GM19193 (cell line): ENCODE data around the gene DNER.

Experiments used
- POLR2A ChIP-seq: IDR thresholded peaks from 4 replicates; pipeline ENCODE4 v1.6.1; 2011; ENCODE audit not compliant: insufficient read depth, insufficient read length; ENCODE audit errors: extremely low read depth

The DNER gene

DNA sequence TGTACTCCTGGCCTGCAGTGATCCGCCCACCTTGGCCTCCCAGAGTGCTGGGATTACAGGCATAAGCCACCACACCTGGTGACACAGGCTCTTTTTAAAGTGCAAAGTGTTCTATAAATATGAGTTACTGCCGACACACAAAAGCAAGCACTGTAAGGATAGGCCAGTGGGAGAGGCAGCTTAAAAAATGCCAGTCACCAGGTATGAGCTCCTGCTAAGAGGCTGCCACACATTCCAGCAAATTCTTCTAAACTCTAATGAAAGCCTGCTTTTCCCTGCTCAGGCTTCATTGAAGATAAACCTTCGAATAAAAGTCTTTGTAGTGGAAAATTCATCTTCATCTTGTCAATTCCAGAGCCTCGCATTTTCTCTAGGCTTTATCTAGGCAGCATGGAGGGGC is 240.2 kb downstream of the DNER start:
- TF ChIP-seq POLR2A: no peak

DNA sequence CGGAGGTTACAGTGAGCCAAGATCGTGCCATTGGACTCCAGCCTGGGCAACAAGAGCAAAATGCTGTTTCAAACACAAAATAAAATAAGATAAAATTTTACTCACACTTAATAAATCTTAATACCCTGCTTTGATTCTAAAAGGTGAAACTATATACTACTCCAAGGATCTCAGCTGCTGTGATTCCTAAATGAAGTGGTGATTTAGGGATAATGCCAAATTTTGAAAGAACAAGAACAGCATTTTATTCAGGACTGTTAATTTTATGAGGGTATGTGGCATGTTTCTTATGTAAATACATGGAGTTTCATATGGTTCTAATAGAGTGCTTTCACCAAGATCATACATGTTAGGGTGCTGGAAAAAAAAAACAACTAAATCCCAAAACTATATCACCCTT is 243.6 kb downstream of the DNER start:
- no peak for TF ChIP-seq POLR2A

DNA sequence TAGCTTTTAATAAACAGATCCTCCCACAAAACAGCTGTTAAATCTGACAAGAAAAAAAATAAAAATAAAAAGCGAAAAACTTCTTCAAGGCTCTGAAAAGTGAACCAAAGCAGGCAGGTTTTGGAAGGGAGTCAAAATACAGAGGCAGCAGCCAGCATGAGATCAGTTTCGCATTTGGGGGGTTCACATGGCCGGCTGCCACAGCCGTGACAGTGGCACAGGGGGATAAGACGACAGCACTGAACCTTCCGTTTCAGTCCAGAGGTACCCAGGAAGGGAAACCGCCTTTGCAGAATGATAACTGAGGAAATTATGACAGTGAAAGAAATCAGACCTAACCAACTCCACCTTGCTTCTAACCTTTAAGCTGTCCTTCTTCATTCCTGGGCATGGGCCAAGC is 246.6 kb downstream of the DNER start:
- TF ChIP-seq POLR2A: no peak

DNA sequence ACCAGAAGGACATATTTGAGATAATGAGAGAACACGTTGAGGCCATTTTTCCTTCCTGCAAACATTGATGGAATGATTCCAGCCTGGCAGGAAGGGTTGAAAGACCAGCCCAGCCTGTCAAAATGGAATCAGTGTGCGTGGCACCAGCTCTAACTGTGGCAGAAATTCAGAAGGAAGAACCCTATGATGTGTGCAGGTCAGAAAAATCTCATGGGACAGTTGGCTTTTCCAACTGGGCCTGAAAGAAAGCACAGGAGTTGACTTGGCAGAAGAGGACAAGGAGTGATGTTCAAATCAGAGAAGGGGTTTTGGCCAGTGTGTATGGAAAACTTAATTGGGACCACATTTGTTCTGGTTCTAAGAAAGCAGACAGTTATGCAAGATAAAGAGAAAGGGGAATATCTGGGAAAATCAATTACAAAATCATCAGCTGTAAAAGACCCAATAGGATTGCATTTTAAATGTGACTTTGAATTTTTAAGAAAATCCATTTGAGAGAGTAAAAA is 250.5 kb downstream of the DNER start:
- TF ChIP-seq POLR2A: no peak

DNA sequence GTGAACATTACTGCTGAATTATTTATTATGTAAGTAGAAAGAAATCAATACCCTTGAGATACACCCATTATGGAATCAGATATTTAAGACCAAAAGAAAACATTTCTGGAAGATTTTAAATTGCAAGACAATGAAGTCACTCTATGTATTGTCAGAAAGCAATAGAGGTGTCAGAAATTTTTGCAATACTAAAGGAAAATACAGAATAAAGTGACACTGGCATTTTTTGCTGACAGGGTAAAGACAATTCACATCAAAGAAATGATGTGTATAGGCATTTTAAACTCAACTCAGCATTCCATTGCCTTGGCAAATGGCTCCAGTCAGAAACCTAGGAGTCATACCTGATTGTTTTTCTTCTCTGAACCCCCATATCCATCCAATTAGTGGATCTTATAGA is 252.2 kb downstream of the DNER start:
- TF ChIP-seq POLR2A: no peak

DNA sequence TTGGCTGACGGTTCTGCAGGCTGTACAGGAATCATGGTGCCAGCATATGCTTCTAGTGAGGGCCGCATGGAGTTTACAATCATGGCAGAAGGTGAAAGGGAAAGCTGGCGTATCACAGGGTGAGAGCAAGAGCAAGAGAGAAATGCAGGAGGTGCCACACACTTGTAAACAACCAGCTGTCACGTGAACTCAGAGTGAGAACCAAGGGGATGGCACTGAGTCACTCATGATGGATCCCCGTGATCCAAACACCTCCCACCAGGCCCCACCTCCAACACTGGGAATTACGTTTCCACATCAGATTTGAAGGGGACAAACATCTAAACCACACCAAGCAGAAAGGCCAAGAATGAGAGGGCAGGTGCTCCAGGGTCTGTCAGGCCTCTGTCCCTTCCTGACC is 258.3 kb downstream of the DNER start:
- no peak for TF ChIP-seq POLR2A

DNA sequence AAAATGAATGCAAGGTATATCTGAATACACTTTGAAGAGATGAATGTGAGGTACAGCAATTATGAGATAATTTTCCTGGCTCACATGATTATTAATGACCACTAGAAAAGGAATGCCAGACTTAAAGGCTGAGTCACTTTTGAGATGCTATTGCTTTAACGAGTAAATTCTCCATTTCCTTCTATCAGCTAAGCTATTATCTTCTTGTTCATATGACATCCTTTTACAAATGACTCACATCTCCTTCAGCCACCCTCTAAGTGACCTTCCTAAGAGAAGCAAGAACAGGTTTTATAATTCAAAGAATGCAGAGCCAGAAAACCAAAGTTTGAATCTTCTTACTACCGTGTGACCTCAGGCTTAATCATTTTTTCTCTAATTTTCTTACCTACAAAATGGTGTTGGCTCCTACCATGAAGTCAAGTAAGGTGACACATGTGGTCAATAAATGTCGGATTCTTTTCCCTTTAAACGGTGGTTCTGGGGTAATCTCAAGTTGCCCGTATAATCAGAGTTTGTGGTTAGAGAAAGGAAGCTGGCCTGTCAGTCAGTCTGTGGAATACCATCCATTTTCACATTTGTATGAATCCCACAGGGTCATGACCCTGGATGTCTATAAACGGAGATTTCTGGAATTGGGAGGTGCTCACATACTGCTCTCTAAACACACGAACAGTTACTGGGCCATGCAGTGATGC is 259.3 kb downstream of the DNER start:
- no peak for TF ChIP-seq POLR2A

DNA sequence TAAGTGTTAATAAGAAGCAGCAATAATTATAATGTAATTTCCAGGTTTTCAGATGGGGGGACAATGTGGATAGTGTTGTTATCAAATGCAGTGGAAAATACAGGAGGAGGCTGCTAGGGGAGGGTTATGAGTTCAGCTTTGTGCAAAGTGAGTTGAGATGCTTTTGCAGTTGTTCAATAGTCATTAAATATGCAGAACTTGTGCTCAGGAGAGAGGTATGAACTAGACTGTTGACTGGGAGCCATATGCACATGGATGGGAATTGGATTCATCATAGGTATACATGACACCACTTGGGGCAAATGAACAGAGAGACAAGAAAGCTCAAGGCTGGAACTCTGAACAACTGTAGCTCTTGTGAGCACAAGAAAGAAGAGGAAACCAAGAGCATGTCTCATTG is 261.1 kb downstream of the DNER start:
- no peak for TF ChIP-seq POLR2A

DNA sequence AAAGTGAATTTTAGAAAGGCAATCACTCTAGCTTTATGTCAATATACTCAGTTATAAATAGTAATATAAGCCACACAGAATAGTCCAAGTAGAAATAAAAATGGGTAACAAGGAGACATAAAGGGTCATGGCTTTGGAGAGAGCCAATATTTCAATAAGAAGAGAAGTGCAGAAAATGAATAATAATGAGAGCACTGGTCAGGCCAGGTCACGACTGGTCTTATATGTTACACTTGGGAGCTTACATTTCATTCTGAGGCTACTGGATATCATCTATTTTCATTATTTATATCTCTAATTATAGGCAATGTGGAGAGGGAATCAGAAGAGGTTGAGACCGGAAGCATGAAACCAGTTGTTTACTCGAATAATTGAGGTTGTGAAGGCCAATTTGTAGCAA is 262.5 kb downstream of the DNER start:
- TF ChIP-seq POLR2A: no peak

DNA sequence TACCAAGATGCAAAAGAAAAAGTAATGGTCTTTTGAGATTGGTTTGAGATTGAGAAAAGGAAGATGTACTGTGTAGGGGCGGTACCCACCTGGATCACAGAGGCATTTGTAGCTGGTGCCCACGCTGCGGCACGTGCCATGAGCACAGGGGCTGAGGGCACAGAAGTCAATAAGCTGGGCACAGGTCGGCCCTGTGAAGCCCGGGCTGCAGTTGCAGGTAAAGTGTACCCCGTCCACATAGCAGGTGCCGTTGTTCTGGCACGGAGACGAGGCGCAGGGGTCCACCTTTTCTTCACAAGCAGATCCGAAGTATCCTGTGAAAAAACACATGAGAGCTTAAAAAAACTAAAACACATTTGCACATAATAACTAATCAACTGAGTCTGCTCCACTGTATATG is 267.1 kb downstream of the DNER start:
- TF ChIP-seq POLR2A: no peak

DNA sequence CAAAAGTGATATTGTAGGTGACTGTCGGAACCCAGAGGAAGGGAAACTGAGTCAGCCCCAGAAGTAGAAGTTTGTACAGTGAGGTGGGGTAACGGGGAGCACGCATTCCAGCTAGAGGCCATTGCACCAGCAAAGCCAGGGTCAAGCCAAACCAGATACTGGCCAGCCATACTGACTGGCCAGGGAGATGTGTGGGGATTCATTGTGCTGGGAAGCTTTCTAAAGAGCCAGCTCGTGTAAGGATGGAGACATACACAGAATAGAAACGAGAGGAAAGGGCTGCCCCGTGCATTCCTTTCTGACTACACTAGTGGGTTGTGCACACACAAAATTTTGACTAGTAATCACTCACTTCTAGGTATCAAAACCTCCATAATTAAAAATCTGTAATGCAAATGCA is 268.0 kb downstream of the DNER start:
- TF ChIP-seq POLR2A: no peak

DNA sequence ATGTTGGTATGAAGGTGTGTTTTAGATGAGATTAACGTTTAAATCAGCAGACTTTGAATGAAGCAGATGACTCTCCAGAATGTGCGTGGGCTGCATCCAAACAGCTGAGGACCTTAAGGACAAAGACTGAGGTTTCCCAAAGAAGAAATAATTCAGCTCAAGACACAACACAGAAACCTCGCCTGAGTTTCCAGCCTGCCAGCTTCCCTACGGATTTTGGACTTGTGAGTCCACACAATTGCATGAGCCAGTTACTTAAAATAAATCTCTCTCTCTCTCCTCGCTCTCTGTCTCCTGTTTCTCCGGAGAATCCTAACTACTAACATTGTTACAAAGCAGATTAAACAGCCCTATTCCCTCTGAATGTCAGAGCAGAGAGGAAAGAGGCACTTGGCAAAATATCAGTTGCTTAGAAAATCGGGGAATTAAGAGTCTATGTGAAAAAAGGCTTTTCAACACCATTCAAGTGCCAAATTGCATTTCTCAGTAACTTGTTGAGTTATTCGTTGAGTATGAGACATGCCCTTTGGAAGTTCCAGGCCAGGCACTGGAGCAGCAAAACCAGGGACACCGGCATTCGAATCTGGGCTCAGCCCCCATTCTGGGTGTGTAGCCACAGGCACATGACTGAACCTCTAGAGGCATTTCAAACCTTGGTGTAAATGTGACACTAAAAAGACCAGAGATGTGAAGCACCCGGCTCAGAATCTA is 268.7 kb downstream of the DNER start:
- no peak for TF ChIP-seq POLR2A

DNA sequence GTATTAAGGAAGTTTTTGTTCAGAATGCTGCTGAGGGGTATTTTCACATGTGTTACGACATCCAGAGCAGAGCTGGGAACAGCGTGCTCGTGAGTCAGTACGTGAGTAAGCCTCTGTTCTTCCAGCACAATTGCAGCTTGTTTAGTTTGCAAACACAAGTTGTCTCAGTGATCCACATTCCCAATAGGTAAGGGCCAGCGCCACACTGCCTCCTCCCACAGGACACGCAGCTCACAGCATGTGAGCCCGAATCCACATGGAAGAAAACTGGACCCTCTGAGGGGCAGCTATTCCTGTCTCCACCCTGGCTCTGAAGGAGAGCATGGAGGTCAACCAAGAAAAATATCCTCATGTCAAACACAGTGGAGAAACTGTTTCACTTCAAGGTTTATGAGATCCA is 269.3 kb downstream of the DNER start:
- TF ChIP-seq POLR2A: no peak

DNA sequence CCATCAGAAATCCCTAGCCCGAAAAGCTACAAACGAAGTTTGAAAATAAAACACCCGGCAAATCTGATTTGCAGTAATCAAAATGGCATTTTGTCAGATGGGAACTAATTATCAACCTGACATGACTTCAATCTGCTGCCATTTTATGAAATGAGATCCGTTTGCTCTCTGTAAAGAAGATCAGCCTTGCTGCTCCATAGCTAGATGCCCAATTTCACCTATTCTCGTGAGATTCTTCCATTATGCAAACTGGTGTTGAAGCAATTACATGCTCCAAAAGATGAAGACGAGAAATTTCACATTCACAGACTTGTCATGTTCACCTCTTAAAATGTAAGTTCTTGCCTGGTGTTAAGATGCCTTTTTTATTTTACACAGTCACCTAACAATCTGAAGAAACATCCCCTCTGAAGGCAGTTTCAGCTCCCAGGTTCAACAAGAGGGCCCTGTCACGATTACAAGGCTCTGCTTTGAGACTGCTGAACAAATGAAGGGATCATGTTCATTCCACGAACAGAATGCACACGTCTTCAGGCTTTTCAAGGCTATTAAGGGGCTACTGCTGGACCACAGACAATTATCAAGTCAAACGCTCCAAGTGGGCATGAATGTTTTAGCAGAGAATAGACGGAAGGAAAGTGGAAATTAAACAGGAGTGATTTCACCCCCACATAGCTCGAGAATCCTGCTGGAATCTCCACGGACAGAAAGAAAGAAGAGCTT is 270.6 kb downstream of the DNER start:
- TF ChIP-seq POLR2A: no peak

DNA sequence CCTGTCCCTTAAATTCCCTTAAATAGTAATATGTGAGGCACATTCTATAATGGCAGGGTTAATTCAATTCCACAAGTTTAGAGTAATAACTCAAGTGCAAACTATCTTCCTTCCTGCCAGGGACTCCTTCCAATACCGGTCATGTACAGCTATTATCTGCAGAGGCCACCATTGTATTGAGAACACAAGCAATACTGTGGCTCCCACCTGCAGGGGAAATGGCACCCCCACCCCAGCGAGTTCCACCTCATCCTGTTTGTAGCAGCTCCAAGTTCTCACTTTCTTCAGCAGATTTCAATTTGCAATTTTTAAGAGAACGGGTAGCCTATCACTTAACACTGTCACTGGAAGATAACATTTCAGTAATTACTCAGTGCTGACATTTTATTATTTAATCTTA is 271.2 kb downstream of the DNER start:
- no peak for TF ChIP-seq POLR2A
